GM03348 (cell line): ENCODE results near the gene TAOK3.
A peak's percentile ranks its signal among the peaks of the same experiment; 100 is the strongest.
"Not testable (repeated sequence)": the region's sequence is repeated elsewhere in the genome, so short reads cannot be mapped to it uniquely, and the experiment has no call there.

Source experiments
- DNase-seq: peaks from one replicate; pipeline ENCODE4 v3.0.0; 2012; ENCODE audit warnings: low spot score

TAOK3 gene

GRCh38 chr12:118337194-118337838 is 35.4 kb downstream of the TAOK3 start:
- no peak for DNase-seq

GRCh38 chr12:118336123-118336522 is 36.6 kb downstream of the TAOK3 start:
- no peak for DNase-seq

DNA sequence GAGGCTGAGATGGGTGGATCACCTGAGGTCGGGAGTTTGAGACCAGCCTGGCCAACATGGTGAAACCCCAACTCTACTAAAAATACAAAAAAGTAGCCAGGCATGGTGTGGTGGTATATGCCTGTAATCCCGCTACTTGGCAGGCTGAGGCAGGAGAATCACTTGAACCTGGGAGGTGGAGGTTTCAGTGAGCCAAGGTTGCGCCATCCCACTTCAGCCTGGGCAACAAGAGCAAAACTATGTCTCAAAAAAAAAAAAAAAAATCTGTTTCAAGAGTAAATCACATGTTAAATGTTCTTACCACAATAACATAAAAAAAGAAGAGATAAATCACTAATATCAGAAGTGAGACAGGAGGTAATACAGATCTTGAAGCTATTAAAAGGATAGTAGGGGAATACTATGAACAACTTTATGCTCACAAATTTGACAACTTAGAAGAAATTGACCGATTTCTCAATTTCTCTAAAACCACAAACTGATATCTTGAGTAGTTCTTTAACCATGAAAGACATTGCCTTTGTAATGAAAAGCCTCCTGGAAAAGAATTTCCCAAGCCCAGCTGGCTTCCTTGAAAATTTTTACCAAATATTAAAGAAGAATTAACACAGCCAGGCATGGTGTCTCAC is 37.7 kb downstream of the TAOK3 start:
- peak; percentile 7 for DNase-seq

DNA sequence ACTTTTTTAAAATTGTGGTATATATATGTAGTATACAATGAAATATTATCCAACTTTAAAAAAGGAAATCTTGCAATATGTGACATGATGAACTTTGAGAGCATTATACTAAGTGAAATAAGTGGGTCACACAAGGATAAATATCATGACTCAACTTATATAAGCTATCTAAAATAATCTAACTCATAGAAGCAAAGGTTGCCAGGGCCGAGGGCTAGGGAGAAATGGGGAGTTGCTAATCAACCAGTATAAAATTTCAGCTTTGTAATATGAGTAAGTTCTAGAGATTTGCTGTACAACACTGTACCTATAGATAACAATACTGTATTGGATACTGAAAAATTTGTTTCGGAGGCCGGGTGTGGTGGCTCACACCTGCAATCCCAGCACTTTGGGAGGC is 38.5 kb downstream of the TAOK3 start:
- DNase-seq: no peak

DNA sequence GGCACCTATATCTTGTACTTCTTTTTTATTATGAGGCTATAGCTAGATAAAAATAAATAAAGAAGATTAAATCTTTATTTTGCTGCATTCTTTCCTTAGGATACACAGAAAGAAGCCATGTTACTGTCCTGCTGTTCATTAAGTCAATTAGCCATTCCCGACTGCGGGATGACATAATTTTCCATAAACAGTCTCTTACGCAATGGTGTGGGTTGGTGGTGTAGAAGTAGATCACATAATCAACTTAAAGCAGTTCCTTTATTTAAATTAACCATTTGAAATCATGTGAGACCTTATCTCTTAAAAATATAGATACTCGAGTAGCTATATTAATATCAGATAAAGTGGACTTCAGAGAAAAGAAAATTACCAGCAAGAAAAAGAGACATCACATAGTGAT is 40.2 kb downstream of the TAOK3 start:
- DNase-seq: no peak

- peak; percentile 11 for DNase-seq
Measured at GRCh38 chr12:118330421-118331018, 42.2 kb downstream of the TAOK3 start.

GRCh38 chr12:118328486-118329330 is 44.0 kb downstream of the TAOK3 start:
- DNase-seq: peak; percentile 14

DNA sequence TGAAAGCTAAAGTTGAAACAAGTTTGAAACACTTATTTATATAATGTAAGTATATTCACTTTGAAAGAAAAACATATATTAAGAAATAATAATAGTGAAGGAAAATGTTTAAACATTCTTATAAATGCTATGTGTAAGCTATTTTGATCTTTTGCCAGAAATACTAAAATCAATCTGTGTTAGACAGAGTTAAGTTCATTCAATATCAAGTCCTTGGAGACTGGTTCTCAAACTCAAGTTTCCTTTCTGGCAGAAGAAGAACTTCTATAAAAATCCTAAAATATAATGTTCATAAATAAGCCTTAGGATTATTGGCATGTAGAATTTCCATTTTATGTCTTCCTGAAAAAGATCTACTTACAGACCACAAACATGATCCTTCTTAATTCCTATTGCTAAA is 45.3 kb downstream of the TAOK3 start:
- no peak for DNase-seq

DNA sequence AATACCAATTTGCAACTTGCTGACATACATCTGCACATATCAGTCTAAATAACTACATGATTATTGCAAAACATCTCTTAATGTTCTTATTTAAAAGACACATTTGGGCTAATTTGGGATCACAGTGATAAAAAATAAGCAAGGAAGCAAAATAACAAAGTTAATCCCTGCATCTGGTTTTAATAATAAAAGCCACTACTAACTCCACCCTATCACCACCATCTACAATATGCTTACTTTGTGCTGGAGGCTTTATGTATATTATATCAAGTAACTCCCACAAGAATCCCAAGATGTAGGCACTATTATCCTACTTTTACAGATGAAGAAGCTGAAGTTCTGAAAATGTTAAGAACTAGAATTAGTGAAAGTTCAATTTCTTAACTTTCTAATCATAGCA is 45.7 kb downstream of the TAOK3 start:
- peak; percentile 36 for DNase-seq

- no peak for DNase-seq
Measured at GRCh38 chr12:118325081-118325480, 47.6 kb downstream of the TAOK3 start.

GRCh38 chr12:118319627-118320026 is 53.1 kb downstream of the TAOK3 start:
- no peak for DNase-seq

- no peak for DNase-seq
Measured at GRCh38 chr12:118318744-118319143, 54.0 kb downstream of the TAOK3 start.

GRCh38 chr12:118317729-118318128 is 55.0 kb downstream of the TAOK3 start:
- DNase-seq: no peak

- no peak for DNase-seq
Measured at GRCh38 chr12:118315821-118316220, 56.9 kb downstream of the TAOK3 start.

DNA sequence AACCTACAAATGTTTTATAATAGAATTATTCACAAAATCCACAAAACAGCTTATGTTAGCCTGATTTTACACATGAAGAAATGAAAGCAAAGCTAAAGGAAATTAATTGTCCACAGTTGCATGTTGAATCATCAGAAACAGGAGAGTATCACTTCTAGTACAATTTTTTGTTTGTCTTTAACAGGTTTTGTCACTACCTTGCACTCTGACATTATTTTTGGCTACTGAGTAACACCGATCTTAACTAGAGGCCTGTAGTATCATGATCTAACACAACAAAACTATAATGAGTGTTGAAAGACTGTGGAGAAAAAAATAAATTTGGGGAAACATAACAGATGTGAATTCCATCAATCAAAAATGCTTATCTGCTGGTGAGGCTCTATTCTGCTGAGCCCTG is 60.1 kb downstream of the TAOK3 start:
- no peak for DNase-seq

GRCh38 chr12:118311666-118312065 is 61.0 kb downstream of the TAOK3 start:
- DNase-seq: peak; percentile 14

DNA sequence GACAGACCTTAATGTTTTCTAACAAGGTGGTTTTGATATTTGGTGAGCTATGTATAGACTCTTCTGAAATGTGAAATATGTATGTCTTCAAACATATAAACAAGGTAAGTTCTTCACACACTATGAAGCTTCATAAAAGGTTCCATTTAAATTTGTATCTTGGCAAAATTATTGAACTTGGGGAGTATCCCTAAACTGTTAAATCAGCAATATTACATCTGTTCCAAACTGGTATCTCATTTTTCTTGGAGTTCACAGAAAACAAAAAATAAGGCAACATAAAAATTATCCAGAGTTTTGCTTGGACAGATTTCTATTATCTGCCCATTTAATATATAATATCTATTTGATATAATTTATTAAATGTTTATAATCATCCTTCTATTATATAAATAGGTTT is 62.4 kb downstream of the TAOK3 start:
- no peak for DNase-seq

GRCh38 chr12:118308006-118308405 is 64.7 kb downstream of the TAOK3 start:
- not testable (repeated sequence) for DNase-seq

DNA sequence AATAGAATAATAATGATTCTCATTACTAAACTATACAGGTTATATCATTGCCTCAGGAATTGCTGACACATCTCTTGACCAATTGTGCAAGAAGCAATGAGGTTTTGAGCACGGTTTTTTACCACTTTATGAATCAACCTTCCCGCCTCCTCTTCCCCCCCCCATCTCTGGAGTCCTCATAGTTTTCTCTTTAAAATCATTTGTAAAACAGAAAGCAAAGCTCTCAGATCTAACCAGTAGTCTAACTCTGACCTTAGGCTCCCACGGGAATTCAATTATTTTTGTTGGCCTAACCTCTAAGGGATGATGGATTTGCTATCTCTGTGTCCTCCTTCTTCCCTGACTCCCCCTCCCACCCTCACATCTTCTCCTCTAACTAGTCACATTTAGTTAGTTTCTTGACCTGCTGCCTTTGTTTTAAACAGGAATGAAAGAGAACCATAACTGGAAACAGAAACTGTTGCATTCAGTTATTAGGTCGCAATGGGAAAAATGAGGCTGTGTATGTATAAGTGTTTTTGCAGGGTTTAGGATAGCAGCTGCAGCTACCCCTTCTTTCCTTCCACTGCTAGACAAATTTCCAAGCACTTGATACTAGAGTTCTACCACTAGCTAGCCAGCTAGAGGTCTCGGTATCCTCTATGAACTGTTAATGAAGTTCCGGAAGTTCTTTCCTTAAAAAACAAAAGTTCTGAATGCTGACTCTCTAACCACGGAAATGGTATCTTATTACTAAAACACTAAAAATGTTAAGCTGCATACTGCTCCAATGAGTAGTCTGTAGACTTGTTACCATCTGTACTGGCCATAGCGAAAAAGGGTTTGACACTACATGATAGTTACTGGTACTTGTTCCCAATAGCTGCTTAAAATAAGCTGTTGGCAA is 65.4 kb downstream of the TAOK3 start:
- DNase-seq: peak; percentile 81

GRCh38 chr12:118304093-118304492 is 68.6 kb downstream of the TAOK3 start:
- no peak for DNase-seq

- DNase-seq: no peak
Measured at GRCh38 chr12:118302053-118302452, 70.7 kb downstream of the TAOK3 start.
